Measurements from ENCODE around the gene COL9A3.

The COL9A3 gene

GRCh38 chr20:62787321-62787720 is 29.5 kb upstream of the COL9A3 start:
- Histone ChIP-seq H3K27me3 (ENCODE audit: control insufficient read depth, insufficient read depth, low read length) (no peaks in the 10 kb centered on the region), H3K79me2 (no peaks in the 10 kb centered on the region), H3K9me3 (ENCODE audit: control insufficient read depth, low read length) (no peaks in the 10 kb centered on the region), H3K4me3 (ENCODE audit: low read depth, low read length) (no peak overlapping the region), H2AFZ (no peak overlapping the region), H3K4me1 (no peaks in the 10 kb centered on the region), H3K9ac (no peak overlapping the region), H3K27ac (no peak overlapping the region), H3K36me3 (ENCODE audit: control insufficient read depth, insufficient read depth, low read length) (no peaks in the 10 kb centered on the region), H3K4me2 (ENCODE audit: low read length) (no peak overlapping the region)
- TF ChIP-seq CTCF (IDR thresholded peaks at IDR 0.05), result no peak

GRCh38 chr20:62787866-62788265 is 29.0 kb upstream of the COL9A3 start:
- no peak overlapping the region for H2AFZ ChIP-seq
- H3K4me1 ChIP-seq, result no peaks in the 10 kb centered on the region
- H3K27ac ChIP-seq, result no peak overlapping the region
- H3K27me3 ChIP-seq (ENCODE audit: control insufficient read depth, insufficient read depth, low read length), result no peaks in the 10 kb centered on the region
- no peaks in the 10 kb centered on the region for H3K36me3 ChIP-seq (ENCODE audit: control insufficient read depth, insufficient read depth, low read length)
- H3K4me3 ChIP-seq (ENCODE audit: low read depth, low read length), result no peak overlapping the region
- no peak overlapping the region for H3K4me2 ChIP-seq (ENCODE audit: low read length)
- H3K9ac ChIP-seq, result no peak overlapping the region
- no peak for TF ChIP-seq CTCF (IDR thresholded peaks at IDR 0.05)
- no peaks in the 10 kb centered on the region for H3K79me2 ChIP-seq
- H3K9me3 ChIP-seq (ENCODE audit: control insufficient read depth, low read length), result no peaks in the 10 kb centered on the region

GRCh38 chr20:62788607-62789006 is 28.2 kb upstream of the COL9A3 start:
- Histone ChIP-seq H3K4me2 (ENCODE audit: low read length) (no peak overlapping the region), H3K9me3 (ENCODE audit: control insufficient read depth, low read length) (no peaks in the 10 kb centered on the region), H3K27ac (no peak overlapping the region), H3K4me1 (peaks cover 2% of the 10 kb centered on the region), H3K36me3 (ENCODE audit: control insufficient read depth, insufficient read depth, low read length) (no peaks in the 10 kb centered on the region), H3K4me3 (ENCODE audit: low read depth, low read length) (no peak overlapping the region), H3K27me3 (ENCODE audit: control insufficient read depth, insufficient read depth, low read length) (no peaks in the 10 kb centered on the region), H2AFZ (no peak overlapping the region), H3K9ac (no peak overlapping the region), H3K79me2 (no peaks in the 10 kb centered on the region)
- no peak for TF ChIP-seq CTCF (IDR thresholded peaks at IDR 0.05)

- Histone ChIP-seq H3K4me1 (peaks cover 4% of the 10 kb centered on the region), H3K27ac (no peak overlapping the region), H3K36me3 (ENCODE audit: control insufficient read depth, insufficient read depth, low read length) (no peaks in the 10 kb centered on the region), H3K9ac (no peak overlapping the region), H3K79me2 (no peaks in the 10 kb centered on the region), H3K4me2 (ENCODE audit: low read length) (no peak overlapping the region), H3K27me3 (ENCODE audit: control insufficient read depth, insufficient read depth, low read length) (no peaks in the 10 kb centered on the region), H3K4me3 (ENCODE audit: low read depth, low read length) (no peak overlapping the region), H2AFZ (no peak overlapping the region), H3K9me3 (ENCODE audit: control insufficient read depth, low read length) (no peaks in the 10 kb centered on the region)
- TF ChIP-seq CTCF (IDR thresholded peaks at IDR 0.05), result no peak
Measured at GRCh38 chr20:62790075-62790474, 26.8 kb upstream of the COL9A3 start.

- no peak overlapping the region for H3K4me2 ChIP-seq (ENCODE audit: low read length)
- TF ChIP-seq CTCF (IDR thresholded peaks at IDR 0.05), result peak; percentile 87
- peak overlapping the region; percentile 5 for H2AFZ ChIP-seq
- no peaks in the 10 kb centered on the region for H3K9me3 ChIP-seq (ENCODE audit: control insufficient read depth, low read length)
- no peaks in the 10 kb centered on the region for H3K36me3 ChIP-seq (ENCODE audit: control insufficient read depth, insufficient read depth, low read length)
- H3K79me2 ChIP-seq, result no peaks in the 10 kb centered on the region
- H3K27ac ChIP-seq, result no peak overlapping the region
- H3K9ac ChIP-seq, result peak overlapping the region; percentile 6
- no peaks in the 10 kb centered on the region for H3K27me3 ChIP-seq (ENCODE audit: control insufficient read depth, insufficient read depth, low read length)
- peaks cover 4% of the 10 kb centered on the region for H3K4me1 ChIP-seq
- no peak overlapping the region for H3K4me3 ChIP-seq (ENCODE audit: low read depth, low read length)
Measured at GRCh38 chr20:62791301-62792181, 25.3 kb upstream of the COL9A3 start.

All from parathyroid adenoma (tissue), 2 donors.